K562 (cell line): ENCODE data around the gene TBL1XR1.

Source experiments
- DPF2 ChIP-seq: fragments of 450-650 bp; IDR thresholded peaks from 2 replicates; pipeline ENCODE4 v1.6.1; 2016
- HNRNPLL ChIP-seq: fragments of 200-400 bp; formaldehyde crosslinking; IDR thresholded peaks from 2 replicates; pipeline ENCODE4 v1.6.1; 2017; ENCODE audit warnings: low read length, low read depth, mild to moderate bottlenecking; ENCODE audit not compliant: poor library complexity, severe bottlenecking
- JUNB ChIP-seq: fragments of 450-650 bp; formaldehyde crosslinking; conservative IDR thresholded peaks from 2 replicates; pipeline ENCODE4 v1.4.0; 2020; ENCODE audit warnings: mild to moderate bottlenecking

DNA sequence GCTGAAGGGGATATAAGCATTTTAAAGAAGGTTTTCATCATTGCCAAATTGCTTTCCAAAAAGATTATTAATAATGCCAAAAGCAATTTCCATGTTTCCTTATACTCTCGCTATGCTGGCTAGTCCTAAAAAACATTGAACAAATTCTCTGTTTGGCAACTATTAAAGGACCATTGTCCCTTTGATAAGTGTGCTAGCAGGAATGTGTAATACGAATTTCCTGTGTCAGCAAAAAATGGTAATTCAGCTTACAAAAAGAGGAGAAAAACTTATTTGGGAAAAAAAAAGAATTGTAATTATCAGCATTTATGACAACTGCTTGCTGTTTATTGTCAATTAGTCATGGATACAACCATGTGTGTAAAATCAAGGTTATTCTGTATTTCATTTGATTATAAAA lies 138.6 kb downstream of the TBL1XR1 start:
- no peak for TF ChIP-seq HNRNPLL
- no peak for TF ChIP-seq JUNB (CRISPR knock-in tag)
- no peak for TF ChIP-seq DPF2
